Smooth muscle cell (in vitro differentiated cells): Measurements from ENCODE around the gene ABCC10. TPM values are rescaled to one million over a fixed set of nuclear protein-coding genes. Genes with fewer than 3 reads are reported as not detected.

ENCODE experiments used
- DNase-seq: peaks from one replicate; lab custom pipeline; 2025; ENCODE audit not compliant: unreplicated experiment; lab: John Stamatoyannopoulos, UW
- H2AFZ ChIP-seq: fragments of 200-600 bp; sonication (generic); 2 replicates; pipeline ENCODE4 v1.6.0; 2016; ENCODE audit warnings: antibody characterized with exemption, low read depth, mild to moderate bottlenecking
- H3F3A ChIP-seq: fragments of 200-600 bp; sonication (generic); 2 replicates; pipeline ENCODE4 v1.6.0; 2017; ENCODE audit warnings: antibody characterized with exemption, low read depth
- H3K27ac ChIP-seq: fragments of 200-600 bp; sonication (generic); 2 replicates; pipeline ENCODE4 v1.5.1; 2016; ENCODE audit warnings: low read depth, mild to moderate bottlenecking
- H3K27me3 ChIP-seq: fragments of 200-600 bp; sonication (generic); 2 replicates; pipeline ENCODE4 v1.6.1; 2016; ENCODE audit warnings: low read depth, mild to moderate bottlenecking
- H3K36me3 ChIP-seq: fragments of 200-600 bp; sonication (generic); 2 replicates; pipeline ENCODE4 v1.5.1; 2016; ENCODE audit warnings: low read depth
- H3K4me1 ChIP-seq: fragments of 200-600 bp; sonication (generic); 2 replicates; pipeline ENCODE4 v1.5.1; 2016; ENCODE audit warnings: low read depth
- H3K4me2 ChIP-seq: fragments of 200-600 bp; sonication (generic); 2 replicates; pipeline ENCODE4 v1.6.0; 2016; ENCODE audit warnings: mild to moderate bottlenecking
- H3K4me3 ChIP-seq: fragments of 200-600 bp; sonication (generic); 2 replicates; pipeline ENCODE4 v1.5.1; 2016; ENCODE audit warnings: mild to moderate bottlenecking
- H3K79me2 ChIP-seq: fragments of 200-600 bp; sonication (generic); 2 replicates; pipeline ENCODE4 v1.6.0; 2016; ENCODE audit warnings: low read depth, mild to moderate bottlenecking
- H3K9ac ChIP-seq: fragments of 200-600 bp; sonication (generic); 2 replicates; pipeline ENCODE4 v1.6.0; 2016; ENCODE audit warnings: low read depth
- H3K9me3 ChIP-seq: fragments of 200-600 bp; sonication (generic); replicated peaks from 2 replicates; pipeline ENCODE4 v1.5.1; 2016; ENCODE audit warnings: low read depth
- H4K20me1 ChIP-seq: fragments of 200-600 bp; sonication (generic); 2 replicates; pipeline ENCODE4 v1.6.0; 2016; ENCODE audit warnings: low read depth
- WGBS: methylation state at CpG from one replicate; pipeline ENCODE4 v1.1.7; 2016; ENCODE audit warnings: low lambda C conversion rate; 5-methylcytosine and 5-hydroxymethylcytosine counted together
- polyA plus RNA-seq: library from polyadenylated mRNA; unstranded; fragments of >200 nt; fragmentation: Nextera tagmentation; extraction: Ambion mirVana; gene quantifications from 2 replicates; pipeline ENCODE4 v1.2.1, GENCODE V29; 2016
- total RNA-seq: library from RNA; depleted of rRNA; stranded (reverse); fragments of >200 nt; gene quantifications from 2 replicates; pipeline ENCODE4 v1.2.3, GENCODE V29; 2014
- TF ChIP-seq, protein P1 (sequence below): fragments of 200-600 bp; sonication (generic); IDR thresholded peaks from 2 replicates; pipeline ENCODE4 v1.5.1; 2017; ENCODE audit warnings: borderline replicate concordance, mild to moderate bottlenecking, antibody characterized with exemption; ENCODE audit not compliant: insufficient read depth, poor library complexity, severe bottlenecking

ABCC10 gene
- total and polyA plus RNA-seq, 2 experiments from 2014 or later = 11.2 to 17.8 TPM

DNA sequence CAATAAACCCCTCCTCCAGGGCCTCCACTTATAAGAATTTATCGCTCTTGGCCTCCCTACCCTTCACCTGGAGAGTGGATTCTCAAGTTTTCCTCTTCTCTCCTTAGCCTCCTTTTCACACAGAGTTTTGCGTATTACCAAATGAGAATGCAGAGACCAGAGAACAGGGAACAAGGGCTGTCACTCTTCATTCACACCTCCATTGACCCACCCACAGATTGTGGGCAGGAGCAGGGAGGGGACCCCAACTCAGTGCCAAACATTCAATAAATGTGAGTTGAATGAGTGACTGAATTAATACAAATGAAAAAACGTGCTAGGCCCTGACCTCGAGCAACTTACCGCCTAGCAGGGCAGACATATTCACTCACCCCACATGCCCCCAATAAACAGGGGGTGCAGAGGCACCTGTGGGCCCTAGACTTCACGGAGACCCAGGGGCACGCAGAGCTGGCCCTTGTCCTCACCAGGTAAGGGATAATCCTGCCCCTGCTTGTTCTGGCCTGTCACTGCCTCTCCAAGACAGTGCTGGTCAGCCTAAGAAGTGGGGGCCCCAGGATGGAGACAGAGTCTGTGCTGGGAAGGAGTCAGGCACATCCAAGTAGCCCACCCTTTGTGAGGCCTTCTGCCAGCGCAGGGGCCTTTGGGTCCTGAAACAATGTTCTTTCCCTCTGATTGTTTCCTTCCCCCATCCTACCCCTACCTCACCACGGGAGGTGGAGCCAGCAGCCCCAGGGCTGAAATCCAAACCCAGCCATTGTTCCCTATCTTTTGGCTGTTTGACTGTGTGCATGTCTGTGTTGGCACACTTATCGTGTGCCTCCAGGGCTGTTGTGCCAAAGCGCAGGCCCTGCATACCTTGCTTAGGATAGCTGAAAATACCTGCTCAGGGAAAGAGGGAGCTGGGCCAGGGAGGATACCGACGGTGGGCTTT lies 41.7 kb downstream of the ABCC10 start:
- Histone ChIP-seq H3K27me3 (no peaks in the 10 kb centered on the region), H3K9ac (no peak overlapping the region), H3F3A (no peaks in the 10 kb centered on the region), H3K4me1 (no peaks in the 10 kb centered on the region), H3K4me3 (no peak overlapping the region), H3K9me3 (no peaks in the 10 kb centered on the region), H3K36me3 (no peaks in the 10 kb centered on the region), H3K79me2 (no peaks in the 10 kb centered on the region), H4K20me1 (no peaks in the 10 kb centered on the region), H3K27ac (no peak overlapping the region), H2AFZ (no peak overlapping the region), H3K4me2 (no peak overlapping the region)
- TF ChIP-seq, protein P1, sequence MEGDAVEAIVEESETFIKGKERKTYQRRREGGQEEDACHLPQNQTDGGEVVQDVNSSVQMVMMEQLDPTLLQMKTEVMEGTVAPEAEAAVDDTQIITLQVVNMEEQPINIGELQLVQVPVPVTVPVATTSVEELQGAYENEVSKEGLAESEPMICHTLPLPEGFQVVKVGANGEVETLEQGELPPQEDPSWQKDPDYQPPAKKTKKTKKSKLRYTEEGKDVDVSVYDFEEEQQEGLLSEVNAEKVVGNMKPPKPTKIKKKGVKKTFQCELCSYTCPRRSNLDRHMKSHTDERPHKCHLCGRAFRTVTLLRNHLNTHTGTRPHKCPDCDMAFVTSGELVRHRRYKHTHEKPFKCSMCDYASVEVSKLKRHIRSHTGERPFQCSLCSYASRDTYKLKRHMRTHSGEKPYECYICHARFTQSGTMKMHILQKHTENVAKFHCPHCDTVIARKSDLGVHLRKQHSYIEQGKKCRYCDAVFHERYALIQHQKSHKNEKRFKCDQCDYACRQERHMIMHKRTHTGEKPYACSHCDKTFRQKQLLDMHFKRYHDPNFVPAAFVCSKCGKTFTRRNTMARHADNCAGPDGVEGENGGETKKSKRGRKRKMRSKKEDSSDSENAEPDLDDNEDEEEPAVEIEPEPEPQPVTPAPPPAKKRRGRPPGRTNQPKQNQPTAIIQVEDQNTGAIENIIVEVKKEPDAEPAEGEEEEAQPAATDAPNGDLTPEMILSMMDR = no peak
- DNase-seq = no peak
- 80% methylated on average over 13 of the region's 13 CpGs for WGBS

DNA sequence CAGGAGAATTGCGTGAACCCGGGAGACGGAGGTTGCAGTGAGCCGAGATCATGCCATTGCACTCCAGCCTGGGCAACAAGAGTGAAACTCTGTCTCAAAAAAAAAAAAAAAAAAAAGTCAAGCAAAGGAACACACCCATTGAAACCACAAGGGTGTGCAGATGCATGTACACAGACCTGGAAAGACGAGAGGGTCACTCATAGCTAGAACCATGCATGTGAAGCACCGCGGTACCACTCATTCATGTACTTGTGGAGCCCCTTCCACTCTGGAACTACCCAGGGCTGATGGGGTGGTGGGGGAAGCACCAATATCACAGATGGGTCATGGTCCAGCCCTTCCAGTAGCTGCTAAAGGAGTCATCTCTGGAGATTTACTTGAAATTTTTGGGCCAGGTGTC lies 42.6 kb downstream of the ABCC10 start:
- Histone ChIP-seq H3K27ac (no peak overlapping the region), H3K4me3 (no peak overlapping the region), H3K79me2 (no peaks in the 10 kb centered on the region), H3K9me3 (no peaks in the 10 kb centered on the region), H3K4me1 (no peaks in the 10 kb centered on the region), H2AFZ (no peak overlapping the region), H3K27me3 (no peaks in the 10 kb centered on the region), H3F3A (no peaks in the 10 kb centered on the region), H4K20me1 (no peaks in the 10 kb centered on the region), H3K4me2 (no peak overlapping the region), H3K9ac (no peak overlapping the region), H3K36me3 (no peaks in the 10 kb centered on the region)
- TF ChIP-seq, protein P1 = no peak
- WGBS = 93% methylated on average over 7 of the region's 7 CpGs
- DNase-seq = no peak

DNA sequence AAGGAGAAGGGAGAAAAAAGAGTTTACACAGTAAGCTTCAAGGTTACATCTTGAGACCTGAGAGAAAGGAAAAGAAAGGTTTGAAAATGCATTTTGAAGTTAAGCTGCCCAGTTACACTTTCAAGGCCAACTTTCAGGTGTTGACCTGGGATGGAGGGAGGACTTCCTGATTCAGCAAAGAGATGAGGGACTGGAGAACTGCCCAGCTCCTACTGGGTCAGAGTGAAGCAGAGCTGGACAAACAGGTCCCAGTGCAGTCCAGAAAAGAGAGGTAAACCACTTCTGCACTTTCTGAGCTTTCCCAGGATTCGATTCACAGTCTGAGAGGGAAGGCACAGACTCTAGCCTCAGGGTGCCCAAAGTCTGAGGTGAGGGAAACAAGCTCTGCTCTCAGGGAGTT lies 44.1 kb downstream of the ABCC10 start:
- no peak overlapping the region for H2AFZ ChIP-seq
- DNase-seq = no peak
- H3K27ac ChIP-seq = no peak overlapping the region
- WGBS = 63% methylated on average over 1 of the region's 1 CpG
- TF ChIP-seq, protein P1 = no peak
- H3K9me3 ChIP-seq = no peaks in the 10 kb centered on the region
- no peaks in the 10 kb centered on the region for H3K79me2 ChIP-seq
- no peaks in the 10 kb centered on the region for H3K4me1 ChIP-seq
- no peaks in the 10 kb centered on the region for H3F3A ChIP-seq
- no peak overlapping the region for H3K4me2 ChIP-seq
- H3K4me3 ChIP-seq = no peak overlapping the region
- H3K9ac ChIP-seq = no peak overlapping the region
- no peaks in the 10 kb centered on the region for H3K36me3 ChIP-seq
- no peaks in the 10 kb centered on the region for H3K27me3 ChIP-seq
- no peaks in the 10 kb centered on the region for H4K20me1 ChIP-seq

DNA sequence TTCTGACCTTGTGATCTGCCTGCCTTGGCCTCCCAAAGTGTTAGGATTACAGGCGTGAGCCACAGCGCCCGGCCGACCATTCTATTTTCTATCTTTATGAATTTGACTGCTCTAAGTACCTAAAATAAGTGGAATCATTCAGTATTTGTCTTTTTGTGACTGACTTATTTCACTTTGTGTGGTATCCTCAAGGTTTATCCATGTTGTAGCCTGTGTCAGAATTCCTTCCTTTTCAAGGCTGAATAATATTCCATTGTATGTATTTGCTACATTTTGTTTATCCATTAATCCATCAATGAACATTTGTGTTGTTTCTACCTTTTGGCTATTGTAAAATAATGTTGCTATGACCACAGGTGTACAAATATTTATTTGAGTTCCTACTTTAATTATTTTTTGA lies 45.2 kb downstream of the ABCC10 start:
- TF ChIP-seq, protein P1 = no peak
- Histone ChIP-seq H3K4me3 (no peak overlapping the region), H3K4me1 (no peaks in the 10 kb centered on the region), H3K9ac (no peak overlapping the region), H2AFZ (no peak overlapping the region), H3K79me2 (no peaks in the 10 kb centered on the region), H3K27me3 (no peaks in the 10 kb centered on the region), H3K36me3 (no peaks in the 10 kb centered on the region), H4K20me1 (no peaks in the 10 kb centered on the region), H3F3A (no peaks in the 10 kb centered on the region), H3K27ac (no peak overlapping the region), H3K4me2 (no peak overlapping the region), H3K9me3 (no peaks in the 10 kb centered on the region)
- no peak for DNase-seq
- 98% methylated on average over 4 of the region's 4 CpGs for WGBS
